Uterus (tissue), 2 donors: Measurements from ENCODE around the gene ABCA5.

ENCODE experiments used
- CTCF ChIP-seq, 4 experiments: fragments of 200-600 bp in 2 of 4; fragments of 450-650 bp in 2 of 4; sonication (generic) in 2 of 4; IDR thresholded peaks; one replicate each; pipeline ENCODE4 v1.5.1; 2016 to 2019; ENCODE audit warnings: antibody characterized with exemption in 4 of 4, mild to moderate bottlenecking in 2 of 4, moderate library complexity in 1 of 4
- POLR2A ChIP-seq, 2 donors: fragments of 450-650 bp; IDR thresholded peaks; one replicate each; pipeline ENCODE4 v1.6.1; 2016; ENCODE audit warnings: antibody characterized with exemption in 2 of 2, mild to moderate bottlenecking in 1 of 2, moderate library complexity in 1 of 2

- TF ChIP-seq CTCF (IDR thresholded peaks at IDR 0.05) = no peak
- no peak for TF ChIP-seq POLR2A (IDR thresholded peaks at IDR 0.05)
Measured at GRCh38 chr17:69230939-69231338, 96.0 kb downstream of the ABCA5 start.
